H1 (cell line): Measurements from ENCODE around the gene OR1N1. TPM values are rescaled to one million over a fixed set of nuclear protein-coding genes. Genes with fewer than 3 reads are reported as not detected.
"Not testable (repeated sequence)": the region's sequence is repeated elsewhere in the genome, so short reads cannot be mapped to it uniquely, and the experiment has no call there.

Source experiments
- CTCF ChIA-PET: fragments of 300-600 bp; sonication (Branson Sonifier 250); formaldehyde crosslinking; loops from one replicate; lab custom pipeline; 2021; ENCODE audit not compliant: partially characterized antibody; lab: Charles Lee
- POLR2A ChIA-PET: fragments of 300-600 bp; sonication (Branson Sonifier 250); formaldehyde crosslinking; loops from one replicate; lab custom pipeline; 2021; ENCODE audit warnings: inconsistent platforms; ENCODE audit not compliant: partially characterized antibody; lab: Charles Lee
- DNase-seq, 2 experiments: peaks; one replicate each; pipeline versions ENCODE4 v3.0.0 to v3.0.0-alpha.2; 2010 to 2022; ENCODE audit warnings: low spot score in 2 of 2, low read depth in 1 of 2, mixed read lengths in 1 of 2
- FAIRE-seq: peaks from 2 replicates; lab custom pipeline; 2011; peaks lifted over from hg19 to GRCh38; lab: Jason Lieb, UNC
- H2AFZ ChIP-seq: 2 replicates; pipeline ENCODE4 v1.8.1; 2012; ENCODE audit warnings: low read length, inconsistent platforms
- H2AK5ac ChIP-seq: 2 replicates; pipeline ENCODE4 v1.6.1; 2013; ENCODE audit warnings: low read depth, low read length
- H2BK120ac ChIP-seq: replicated peaks from 2 replicates; pipeline ENCODE3; 2013; ENCODE audit warnings: low read depth, low read length, inconsistent platforms
- H2BK12ac ChIP-seq: 2 replicates; pipeline ENCODE4 v1.6.1; 2013; ENCODE audit warnings: low read depth, low read length
- H2BK15ac ChIP-seq: 2 replicates; pipeline ENCODE4 v1.6.1; 2013; ENCODE audit warnings: low read length
- H2BK20ac ChIP-seq: 2 replicates; pipeline ENCODE4 v1.6.1; 2013; ENCODE audit warnings: low read length
- H2BK5ac ChIP-seq: 2 replicates; pipeline ENCODE4 v1.6.1; 2013; ENCODE audit warnings: low read depth, low read length
- H3K14ac ChIP-seq: 2 replicates; pipeline ENCODE4 v1.6.1; 2013; ENCODE audit warnings: inconsistent platforms; ENCODE audit not compliant: insufficient read length
- H3K18ac ChIP-seq: 2 replicates; pipeline ENCODE4 v1.6.1; 2013; ENCODE audit warnings: low read length; ENCODE audit errors: extremely low read depth
- H3K23ac ChIP-seq: 2 replicates; pipeline ENCODE4 v1.6.1; 2013; ENCODE audit warnings: inconsistent platforms; ENCODE audit not compliant: insufficient read length
- H3K23me2 ChIP-seq: 2 replicates; pipeline ENCODE4 v1.6.1; 2013; ENCODE audit warnings: low read depth, low read length
- H3K27ac ChIP-seq: 2 replicates; pipeline ENCODE4 v1.6.1; 2011; ENCODE audit warnings: low read depth, low read length, inconsistent platforms
- H3K27me3 ChIP-seq, 4 experiments: replicated peaks in 1 of 4; 1 replicate in 1 of 4; 2 replicates in 3 of 4; pipeline versions ENCODE4 v1.6.1 to v1.8.1; 2011 to 2013; ENCODE audit warnings: low read length in 3 of 4, mild to moderate bottlenecking in 3 of 4, inconsistent platforms in 2 of 4, mixed read lengths in 2 of 4, moderate library complexity in 1 of 4; ENCODE audit not compliant: control insufficient read depth in 3 of 4, insufficient read depth in 3 of 4; ENCODE audit errors: extremely low read depth in 1 of 4
- H3K36me3 ChIP-seq, 4 experiments: 2 replicates each; pipeline versions ENCODE4 v1.6.1 to v1.8.1; 2011 to 2013; ENCODE audit warnings: mild to moderate bottlenecking in 4 of 4, low read length in 3 of 4, moderate library complexity in 2 of 4, control low read depth in 1 of 4, inconsistent platforms in 1 of 4; ENCODE audit not compliant: insufficient read depth in 4 of 4, control insufficient read depth in 2 of 4
- H3K4ac ChIP-seq: replicated peaks from 2 replicates; pipeline ENCODE3; 2013; ENCODE audit warnings: low read length, low read depth, mixed read lengths, inconsistent platforms; ENCODE audit not compliant: insufficient read length
- H3K4me1 ChIP-seq, 4 experiments: replicated peaks in 1 of 4; 1 replicate in 1 of 4; 2 replicates in 3 of 4; pipeline versions ENCODE4 v1.6.1 to v1.8.1; 2011 to 2013; ENCODE audit warnings: low read length in 3 of 4, inconsistent platforms in 2 of 4, mixed read lengths in 1 of 4; ENCODE audit not compliant: insufficient read depth in 4 of 4, control insufficient read depth in 3 of 4
- H3K4me2 ChIP-seq, 2 experiments: 2 replicates each; pipeline versions ENCODE4 v1.6.1 to v1.8.1; 2011 to 2013; ENCODE audit warnings: low read depth in 2 of 2, low read length in 2 of 2, control low read depth in 1 of 2, inconsistent platforms in 1 of 2, mild to moderate bottlenecking in 1 of 2; ENCODE audit not compliant: insufficient read depth in 1 of 2
- H3K4me3 ChIP-seq, 4 experiments: fragments of 200-600, 300-600 bp in 1 of 4; sonication (generic), shearing (Covaris generic), sonication (Bioruptor Twin) in 1 of 4; 2 replicates each; pipeline versions ENCODE4 v1.5.1 to v1.8.1; 2011 to 2016; ENCODE audit warnings: low read length in 4 of 4, low read depth in 3 of 4, control low read depth in 2 of 4, inconsistent platforms in 2 of 4, mild to moderate bottlenecking in 2 of 4, mixed read lengths in 1 of 4, moderate library complexity in 1 of 4; ENCODE audit not compliant: insufficient read depth in 2 of 4; ENCODE audit errors: extremely low read depth in 1 of 4
- H3K56ac ChIP-seq: replicated peaks from 2 replicates; pipeline ENCODE3; 2013; ENCODE audit warnings: low read depth, mild to moderate bottlenecking, mixed read lengths, low read length, inconsistent platforms; ENCODE audit not compliant: insufficient read length
- H3K79me1 ChIP-seq: 2 replicates; pipeline ENCODE4 v1.6.1; 2013; ENCODE audit warnings: low read depth, low read length, control low read depth
- H3K79me2 ChIP-seq, 2 experiments: 2 replicates each; pipeline versions ENCODE4 v1.6.1 to v1.8.1; 2012 to 2013; ENCODE audit warnings: low read length in 2 of 2, mild to moderate bottlenecking in 2 of 2, inconsistent platforms in 1 of 2; ENCODE audit not compliant: insufficient read depth in 2 of 2, control insufficient read depth in 1 of 2
- H3K9ac ChIP-seq, 4 experiments: replicated peaks in 1 of 4; 1 replicate in 1 of 4; 2 replicates in 3 of 4; pipeline versions ENCODE4 v1.6.1 to v1.8.1; 2011 to 2013; ENCODE audit warnings: low read depth in 3 of 4, low read length in 3 of 4, control low read depth in 2 of 4, mild to moderate bottlenecking in 2 of 4, moderate library complexity in 2 of 4, inconsistent platforms in 1 of 4; ENCODE audit errors: extremely low read depth in 1 of 4
- H3K9me3 ChIP-seq, 2 experiments: 2 replicates each; pipeline versions ENCODE4 v1.6.1 to v1.8.1; 2012 to 2013; ENCODE audit warnings: mild to moderate bottlenecking in 2 of 2, moderate library complexity in 2 of 2, control low read depth in 1 of 2, inconsistent platforms in 1 of 2, low read depth in 1 of 2, low read length in 1 of 2, mixed read lengths in 1 of 2; ENCODE audit not compliant: insufficient read depth in 2 of 2
- H4K20me1 ChIP-seq, 2 experiments: replicated peaks in 1 of 2; 2 replicates each; pipeline versions ENCODE3 to v1.8.1; 2011 to 2013; ENCODE audit warnings: inconsistent platforms in 2 of 2, low read length in 2 of 2, mild to moderate bottlenecking in 1 of 2; ENCODE audit not compliant: insufficient read depth in 2 of 2, control insufficient read depth in 1 of 2
- H4K5ac ChIP-seq: 2 replicates; pipeline ENCODE4 v1.6.1; 2013; ENCODE audit warnings: low read length, low read depth, mixed read lengths, inconsistent platforms; ENCODE audit not compliant: insufficient read length
- H4K8ac ChIP-seq: 2 replicates; pipeline ENCODE4 v1.8.0; 2013; ENCODE audit warnings: mild to moderate bottlenecking, moderate library complexity, low read length, inconsistent platforms; ENCODE audit not compliant: insufficient read depth; ENCODE audit errors: extremely low read depth
- H4K91ac ChIP-seq: replicated peaks from 2 replicates; pipeline ENCODE3; 2013; ENCODE audit warnings: low read length, mixed read lengths, inconsistent platforms; ENCODE audit not compliant: insufficient read length
- CHD1 ChIP-seq: IDR thresholded peaks from 2 replicates; pipeline ENCODE4 v1.6.1; 2012; ENCODE audit warnings: low read depth, low read length, improper control_type of control experiment
- CTBP2 ChIP-seq: IDR thresholded peaks from 2 replicates; pipeline ENCODE4 v1.7.0; 2011; ENCODE audit warnings: borderline replicate concordance, mild to moderate bottlenecking, moderate library complexity, mixed read lengths, low read length; ENCODE audit not compliant: insufficient read depth, insufficient read length
- HDAC2 ChIP-seq, 2 experiments: fragments of 300-600 bp in 1 of 2; sonication (generic) in 1 of 2; IDR thresholded peaks; 2 replicates each; pipeline ENCODE4 v1.6.1; 2011 to 2012; ENCODE audit warnings: low read depth in 2 of 2, low read length in 2 of 2, mild to moderate bottlenecking in 2 of 2, moderate library complexity in 2 of 2, borderline replicate concordance in 1 of 2, inconsistent platforms in 1 of 2
- RBBP5 ChIP-seq: IDR thresholded peaks from 2 replicates; pipeline ENCODE4 v1.7.1; 2012; ENCODE audit warnings: low read depth, mild to moderate bottlenecking, inconsistent platforms, low read length, moderate library complexity, borderline replicate concordance
- RNF2 ChIP-seq: fragments of 200-900, 300-1000 bp; sonication (generic); IDR thresholded peaks from 2 replicates; pipeline ENCODE4 v1.7.1; 2016; ENCODE audit warnings: borderline replicate concordance, low read depth, mild to moderate bottlenecking, antibody characterized with exemption, low read length; ENCODE audit not compliant: poor library complexity, severe bottlenecking; ENCODE audit errors: missing control alignments
- SIN3A ChIP-seq, 2 experiments: IDR thresholded peaks in 1 of 2; conservative IDR thresholded peaks in 1 of 2; 2 replicates each; pipeline ENCODE4 v1.6.1; 2011 to 2012; ENCODE audit warnings: low read length in 2 of 2, improper control_type of control experiment in 1 of 2, low read depth in 1 of 2, mild to moderate bottlenecking in 1 of 2
- SP2 ChIP-seq: IDR thresholded peaks from 2 replicates; pipeline ENCODE4 v1.6.1; 2012; ENCODE audit warnings: mild to moderate bottlenecking, low read length, inconsistent platforms
- WGBS, 2 experiments: shearing (Covaris generic) in 1 of 2; methylation state at CpG; one replicate each; pipeline versions ENCODE4 v1.1.6 to v1.1.7; 2013 to 2015; ENCODE audit warnings: low lambda C conversion rate in 2 of 2, mixed read lengths in 2 of 2, inconsistent platforms in 1 of 2, low coverage in 1 of 2, missing lambda C conversion rate in 1 of 2; ENCODE audit not compliant: insufficient replicate concordance in 2 of 2, insufficient coverage in 1 of 2, insufficient read length in 1 of 2; ENCODE audit errors: extremely low coverage in 1 of 2, missing lambda C conversion rate in 1 of 2; 5-methylcytosine and 5-hydroxymethylcytosine counted together
- polyA plus RNA-seq, 7 experiments: library from polyadenylated mRNA; depleted of rRNA in 3 of 7; stranded (reverse) in 5 of 7; unstranded in 2 of 7; fragments of >200 nt in 5 of 7; fragments of 200-250 nt in 2 of 7; gene quantifications; 1 replicate in 5 of 7; 2 replicates in 1 of 7; 4 replicates in 1 of 7; pipeline versions ENCODE4 v1.2.1 to v1.2.3, GENCODE V29; 2011 to 2013; ENCODE audit warnings: missing spikeins in 2 of 7, mixed read lengths in 2 of 7
- total RNA-seq: library from RNA; stranded (reverse); fragmentation: NEBNext Ultra II Directional; extraction: Animal tissue kit (Norgen Biotek cat#: 25700); gene quantifications from 2 replicates; pipeline ENCODE4 v1.2.1, GENCODE V29; 2021
- TF ChIP-seq, protein P1 (sequence below): IDR thresholded peaks from 2 replicates; pipeline ENCODE4 v1.6.1; 2011; ENCODE audit warnings: low read length, improper control_type of control experiment

The OR1N1 gene
- total and polyA plus RNA-seq, 2 of the 8 experiments (the other 6 are each of a cell fraction or from before 2014, with no cell fraction given) = not detected

DNA sequence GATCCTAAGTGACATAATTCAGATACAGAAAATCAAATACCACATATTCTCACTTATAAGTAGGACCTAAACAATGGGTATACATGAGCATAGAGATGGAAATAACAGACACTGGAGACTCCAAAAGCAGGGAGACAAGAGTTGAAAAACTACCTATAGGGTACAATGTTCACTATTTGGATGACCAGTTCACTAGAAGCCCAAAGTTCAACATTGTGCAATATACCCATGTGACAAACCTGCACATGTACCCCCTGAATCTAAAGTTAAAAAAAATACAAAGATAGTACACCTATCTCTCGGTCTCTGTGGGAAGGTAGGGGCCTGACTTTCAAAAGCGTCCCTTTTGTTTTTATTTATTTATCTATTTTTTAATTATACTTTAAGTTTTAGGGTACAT is 11.7 kb upstream of the OR1N1 start (continued):
- TF ChIP-seq HDAC2 (IDR thresholded peaks at IDR 0.05; ENCODE audit: borderline replicate concordance in 1 of 2, low read depth in 2 of 2, low read length in 2 of 2) (no peak), SIN3A (conservative IDR thresholded peaks at IDR 0.05 in 1 of 2, IDR thresholded peaks at IDR 0.05 in 1 of 2; ENCODE audit: low read depth in 1 of 2, low read length in 2 of 2) (no peak), CHD1 (no peak), RBBP5 (no peak), CTBP2 (no peak), SP2 (no peak), RNF2 (no peak)
- TF ChIP-seq, protein P1, sequence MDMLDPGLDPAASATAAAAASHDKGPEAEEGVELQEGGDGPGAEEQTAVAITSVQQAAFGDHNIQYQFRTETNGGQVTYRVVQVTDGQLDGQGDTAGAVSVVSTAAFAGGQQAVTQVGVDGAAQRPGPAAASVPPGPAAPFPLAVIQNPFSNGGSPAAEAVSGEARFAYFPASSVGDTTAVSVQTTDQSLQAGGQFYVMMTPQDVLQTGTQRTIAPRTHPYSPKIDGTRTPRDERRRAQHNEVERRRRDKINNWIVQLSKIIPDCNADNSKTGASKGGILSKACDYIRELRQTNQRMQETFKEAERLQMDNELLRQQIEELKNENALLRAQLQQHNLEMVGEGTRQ = no peak

DNA sequence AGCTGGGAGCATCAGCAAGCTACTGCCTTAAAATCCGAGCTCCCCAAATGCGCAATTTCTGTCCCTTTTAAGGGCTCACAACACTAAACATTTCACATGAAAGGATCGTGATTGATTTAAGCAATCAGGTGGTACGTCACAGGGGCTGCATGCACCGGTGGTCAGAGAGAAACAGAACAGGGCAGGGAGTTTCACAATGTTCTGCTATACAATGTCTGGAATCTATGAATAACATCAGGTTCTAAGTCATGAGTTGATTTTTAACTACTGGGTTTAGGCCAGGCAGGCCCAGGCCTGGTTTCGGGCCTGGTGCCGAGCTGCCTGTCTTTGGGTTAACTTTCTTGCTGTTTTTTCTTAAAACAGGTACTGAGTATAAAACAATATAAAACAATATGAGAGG is 10.0 kb upstream of the OR1N1 start:
- CTCF ChIA-PET, H3K36me3 ChIP-seq, H4K8ac ChIP-seq, H3K56ac ChIP-seq, H3K9ac ChIP-seq, H2BK120ac ChIP-seq, H2AK5ac ChIP-seq, FAIRE-seq, H3K14ac ChIP-seq, H2BK5ac ChIP-seq, H3K79me1 ChIP-seq, H3K4ac ChIP-seq, H4K91ac ChIP-seq, H4K5ac ChIP-seq, H3K23me2 ChIP-seq, H3K79me2 ChIP-seq, H3K23ac ChIP-seq, H3K27ac ChIP-seq, H2BK12ac ChIP-seq, DNase-seq, H2BK15ac ChIP-seq, H4K20me1 ChIP-seq, H3K18ac ChIP-seq, H2BK20ac ChIP-seq, H3K27me3 ChIP-seq, H3K4me1 ChIP-seq, H3K4me3 ChIP-seq, H2AFZ ChIP-seq, H3K4me2 ChIP-seq, POLR2A ChIA-PET: not testable (repeated sequence)
- peaks cover 21 to 44% of the 10 kb centered on the region in 2 experiments for H3K9me3 ChIP-seq
- 79% methylated on average over 7 of the region's 7 CpGs; no CpG with 5 or more reads in 1 of the 2 experiments for WGBS, 2 experiments
